CD4-positive, alpha-beta T cell treated with Interleukin-17A for 1 hour (primary cell): ENCODE measurements around the gene OR6N1.

Experiments
- DNase-seq: peaks from one replicate; pipeline ENCODE4 v3.0.0-alpha.2; 2020

Gene OR6N1

DNA sequence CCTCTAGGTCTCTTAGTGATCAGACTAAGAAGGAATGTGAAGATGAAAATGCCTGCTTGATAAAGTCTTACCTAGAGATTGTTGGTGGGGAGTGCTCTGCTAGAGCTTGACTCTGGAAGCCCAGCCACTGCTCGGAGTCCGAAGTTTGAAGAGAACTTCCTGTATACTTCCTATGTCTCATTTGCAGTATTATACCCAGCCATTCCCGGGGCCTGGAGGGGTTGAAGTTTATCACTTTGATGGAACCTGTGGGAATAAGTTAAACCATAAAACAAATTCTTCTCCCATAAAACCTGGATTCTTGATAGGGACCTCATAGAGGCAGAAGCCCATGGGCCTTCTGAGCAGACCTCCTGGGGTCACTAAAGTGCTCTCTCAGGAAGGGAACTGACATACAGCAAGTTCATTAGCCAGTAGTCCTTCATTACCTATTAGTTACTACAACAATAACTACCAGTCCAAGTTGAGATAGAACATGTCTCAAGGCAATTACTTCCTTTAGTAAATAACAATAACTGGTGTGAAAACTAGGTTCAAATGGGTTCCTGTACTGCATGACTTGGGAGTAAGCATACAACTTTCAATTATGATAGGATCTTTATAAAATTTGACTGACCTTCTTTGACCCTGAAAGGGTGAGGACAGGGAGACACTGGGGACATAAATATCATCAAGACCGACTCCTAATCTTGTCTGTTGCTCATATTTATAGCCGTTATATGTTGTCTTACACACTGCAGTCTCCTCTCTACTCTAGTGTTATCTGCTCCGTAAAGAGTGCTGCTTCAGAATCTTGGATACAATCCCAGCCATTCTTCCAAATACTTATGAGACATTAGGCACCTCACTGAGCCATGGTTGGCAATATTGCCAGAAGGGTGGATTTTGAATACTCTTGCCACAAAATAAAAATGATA is at the start of gene OR6N1:
OR6N1 (minus strand) TSS at position 246 of the 917 bp plus-strand sequence. CDS start 5,513 bp downstream, outside the sequence.
- peak; percentile 5 for DNase-seq

- DNase-seq: no peak
Observed at GRCh38 chr1:158821723-158822122, 49.7 kb upstream of the OR6N1 start.

- peak; percentile 47 for DNase-seq
Observed at GRCh38 chr1:158819461-158820443, 47.8 kb upstream of the OR6N1 start.

DNA sequence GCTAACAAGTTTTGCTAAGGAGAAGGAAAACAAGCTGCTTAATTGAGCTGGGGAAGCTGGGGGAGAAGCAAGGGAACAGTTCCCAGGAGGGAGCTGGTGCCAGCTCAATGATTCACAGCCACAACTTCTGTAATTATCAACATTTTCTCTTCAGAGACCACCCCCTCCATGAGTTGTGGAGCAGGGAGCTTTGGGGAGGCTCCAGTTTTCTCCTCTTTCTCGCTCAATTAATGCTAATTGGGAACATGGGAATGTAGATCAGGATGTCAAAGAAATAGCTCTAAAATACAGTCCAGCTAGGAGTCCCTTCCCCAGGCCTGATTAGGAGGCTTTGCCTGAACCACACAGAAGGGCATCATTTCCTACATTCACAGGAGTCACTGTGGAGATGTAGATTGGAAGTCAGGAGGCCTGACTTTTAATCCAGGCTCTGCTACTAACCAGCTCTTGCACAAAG is 47.0 kb upstream of the OR6N1 start:
- DNase-seq: no peak

DNA sequence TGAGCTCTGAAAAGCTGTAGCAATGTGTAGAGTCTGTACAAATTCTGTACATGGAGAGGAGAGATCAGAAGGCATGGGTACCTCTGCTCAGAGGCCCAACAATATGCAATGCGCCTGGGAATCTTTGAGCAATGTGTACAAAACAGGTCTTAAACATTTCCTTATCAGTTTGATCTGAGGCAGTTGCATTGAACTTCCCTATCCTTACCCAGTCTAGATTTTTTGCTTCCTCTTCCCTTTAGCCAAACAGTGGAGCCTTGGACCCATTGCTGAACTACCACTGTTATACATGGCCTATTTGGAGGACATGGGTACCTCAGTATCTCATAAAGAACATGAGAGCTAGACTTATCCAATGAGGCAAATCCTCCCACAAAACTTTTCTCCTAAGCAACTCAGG is 46.6 kb upstream of the OR6N1 start:
- no peak for DNase-seq

GRCh38 chr1:158814970-158815369 is 43.0 kb upstream of the OR6N1 start:
- DNase-seq: no peak

DNA sequence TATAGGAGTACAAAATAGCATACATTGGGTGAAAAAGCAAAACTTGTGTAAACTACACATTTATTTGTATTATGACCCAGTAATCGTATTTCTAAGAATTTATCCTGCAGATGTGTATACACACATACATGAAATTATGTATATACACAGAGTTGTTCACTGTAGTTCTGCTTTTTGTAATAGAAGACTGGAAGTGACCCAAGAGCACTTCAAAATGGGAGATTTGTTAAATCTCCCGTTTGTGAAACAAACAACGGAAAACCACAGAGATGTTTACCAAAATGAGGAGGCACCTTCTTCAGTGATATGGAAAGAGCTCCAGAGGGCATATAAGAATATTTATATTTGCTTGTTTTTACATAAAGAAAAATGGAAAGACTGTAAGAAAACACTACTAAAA is 41.2 kb upstream of the OR6N1 start:
- DNase-seq: no peak

DNA sequence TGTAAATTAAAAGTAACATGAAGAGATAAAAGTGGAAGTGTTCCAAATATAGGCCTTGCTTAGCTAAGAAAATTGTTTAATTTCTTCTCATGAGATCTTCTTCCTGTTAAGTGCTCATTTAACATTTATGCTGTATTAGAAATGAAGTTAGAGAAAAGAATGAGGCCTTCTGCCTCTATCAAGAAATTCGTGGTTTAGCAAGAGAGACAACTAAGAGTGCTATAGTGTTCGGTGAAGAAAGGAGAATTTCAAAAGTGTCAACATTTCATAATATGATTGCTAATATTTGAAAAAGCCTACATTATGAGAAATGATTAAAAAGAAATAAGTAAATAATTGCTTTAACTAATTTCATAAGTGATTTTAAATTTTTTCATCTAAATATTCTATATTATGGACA is 40.3 kb upstream of the OR6N1 start:
- no peak for DNase-seq

- DNase-seq: no peak
Observed at GRCh38 chr1:158810311-158810710, 38.3 kb upstream of the OR6N1 start.

GRCh38 chr1:158809862-158810261 is 37.9 kb upstream of the OR6N1 start:
- DNase-seq: no peak

DNA sequence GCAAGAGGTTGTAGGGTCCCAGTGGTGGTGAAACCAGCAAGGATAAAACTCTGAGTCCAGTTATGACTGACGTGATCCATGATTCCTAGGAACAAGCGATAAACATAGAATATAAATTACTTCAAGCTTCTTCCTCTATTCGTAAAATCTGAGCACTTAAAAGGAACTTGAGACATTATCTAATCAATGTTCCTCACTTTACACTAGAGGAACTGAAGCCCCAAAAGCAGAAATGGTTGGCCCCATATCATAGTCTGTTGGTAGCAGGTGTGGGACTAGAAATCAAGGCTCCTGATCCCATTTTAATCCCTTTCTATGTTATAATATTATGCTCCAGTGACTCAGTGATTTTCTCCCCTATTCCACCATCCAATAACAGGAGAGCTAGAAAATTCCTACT is 37.3 kb upstream of the OR6N1 start:
- no peak for DNase-seq

DNA sequence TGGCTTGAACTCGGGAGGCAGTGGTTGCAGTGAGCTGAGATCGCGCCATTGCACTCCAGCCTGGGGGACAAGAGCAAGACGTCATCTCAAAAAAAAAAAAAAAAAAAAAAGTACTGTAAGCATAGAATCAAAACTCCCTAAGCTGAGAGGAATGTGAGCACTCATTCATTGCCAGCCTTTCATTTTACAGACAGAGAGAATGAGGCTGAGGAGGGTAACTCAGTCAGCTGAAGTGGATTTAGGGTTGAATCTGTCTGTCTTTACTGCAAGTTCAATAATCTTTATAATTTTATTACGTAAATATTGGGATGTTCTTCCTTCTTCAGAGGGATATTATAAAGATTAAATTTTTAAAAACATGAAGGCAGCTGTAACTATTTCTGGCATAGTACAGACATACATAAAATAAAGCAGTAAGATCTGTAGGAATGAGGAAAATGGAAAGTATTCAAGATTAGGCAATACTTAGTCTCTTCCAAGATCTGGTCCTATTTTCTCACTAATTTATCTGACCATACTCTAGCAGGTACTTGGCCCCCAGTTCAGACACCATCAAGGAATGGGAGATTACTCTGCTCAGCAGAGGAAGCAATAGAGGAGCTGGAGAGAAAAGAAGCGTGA is 35.0 kb upstream of the OR6N1 start:
- DNase-seq: no peak

DNA sequence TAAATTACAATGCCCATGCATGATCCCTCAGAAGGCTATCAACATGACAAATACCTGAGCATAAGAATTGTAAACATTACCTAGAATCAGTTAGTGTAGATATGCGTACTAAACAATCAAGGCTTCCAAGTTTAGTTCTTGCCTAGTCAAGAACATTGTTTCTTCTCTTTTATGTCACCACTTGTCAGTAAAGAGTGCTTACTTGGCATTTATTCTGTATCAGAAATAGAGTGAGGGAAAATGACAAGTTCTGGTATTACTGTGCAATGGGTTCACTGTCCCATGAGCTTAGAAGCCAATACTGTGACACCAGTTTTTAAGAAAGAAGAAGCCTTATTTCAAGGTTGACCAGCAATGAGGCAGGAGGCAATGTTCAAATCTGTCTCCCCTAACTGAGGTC is 31.7 kb upstream of the OR6N1 start:
- no peak for DNase-seq

- DNase-seq: no peak
Observed at GRCh38 chr1:158801396-158801795, 29.4 kb upstream of the OR6N1 start.

DNA sequence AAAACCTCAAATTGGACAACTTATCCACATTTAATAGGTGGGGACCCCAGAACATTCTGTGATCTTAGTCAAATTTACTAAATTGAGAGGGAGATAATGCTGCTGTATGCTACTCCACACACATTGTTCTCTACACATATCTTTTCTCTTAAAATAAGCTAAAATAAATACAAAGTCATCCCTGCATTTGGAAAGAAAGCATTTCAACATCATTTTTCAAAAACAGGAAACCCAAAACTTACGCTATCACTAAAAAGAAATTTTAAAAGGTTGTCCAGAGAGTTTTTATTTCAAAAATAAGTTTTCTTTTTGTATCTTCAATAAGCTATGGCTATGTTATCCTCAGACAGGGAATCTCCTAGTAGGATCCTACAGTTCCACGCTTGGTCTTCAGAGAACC is 28.5 kb upstream of the OR6N1 start:
- DNase-seq: no peak

DNA sequence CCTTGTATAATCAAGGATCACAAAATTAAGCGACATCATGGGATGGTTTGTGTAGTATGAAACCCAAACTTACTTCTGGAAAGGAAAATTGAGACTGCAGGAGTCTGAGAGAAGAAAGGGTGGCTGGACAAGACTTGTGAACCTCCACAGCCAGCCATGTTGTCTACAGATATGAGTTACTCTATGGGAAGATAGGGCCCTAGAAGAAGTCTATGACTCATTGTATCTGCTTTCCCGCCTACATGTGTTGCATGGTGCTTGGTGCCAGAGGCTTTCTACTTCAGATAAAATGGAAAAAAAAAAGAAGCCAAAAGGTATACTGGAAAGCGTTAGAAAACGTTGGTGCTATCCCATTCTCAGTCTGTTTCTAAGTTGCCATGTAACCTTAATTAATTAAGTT is 27.7 kb upstream of the OR6N1 start:
- DNase-seq: no peak

- DNase-seq: no peak
Observed at GRCh38 chr1:158798531-158798930, 26.5 kb upstream of the OR6N1 start.

- no peak for DNase-seq
Observed at GRCh38 chr1:158794247-158794646, 22.3 kb upstream of the OR6N1 start.

DNA sequence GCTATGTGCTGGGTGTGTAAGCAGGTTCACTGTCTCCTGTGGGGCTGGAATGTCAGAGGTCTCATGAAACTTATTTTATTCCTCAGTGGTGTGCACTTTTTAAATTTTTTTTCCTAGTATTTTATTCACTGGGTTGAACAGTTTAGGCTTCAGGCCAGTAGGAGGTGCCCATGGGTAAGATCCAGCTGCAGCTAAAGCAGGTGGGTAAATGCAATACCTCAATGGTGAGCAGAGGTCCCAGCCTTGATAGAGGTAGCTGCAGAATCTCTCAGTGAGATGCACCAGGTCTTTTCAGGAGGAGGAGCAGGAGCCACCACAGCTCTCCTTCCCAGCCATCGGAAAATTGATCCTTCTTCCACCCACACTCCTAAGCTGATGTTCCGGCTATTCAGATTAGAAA is 21.6 kb upstream of the OR6N1 start:
- peak; percentile 58 for DNase-seq

DNA sequence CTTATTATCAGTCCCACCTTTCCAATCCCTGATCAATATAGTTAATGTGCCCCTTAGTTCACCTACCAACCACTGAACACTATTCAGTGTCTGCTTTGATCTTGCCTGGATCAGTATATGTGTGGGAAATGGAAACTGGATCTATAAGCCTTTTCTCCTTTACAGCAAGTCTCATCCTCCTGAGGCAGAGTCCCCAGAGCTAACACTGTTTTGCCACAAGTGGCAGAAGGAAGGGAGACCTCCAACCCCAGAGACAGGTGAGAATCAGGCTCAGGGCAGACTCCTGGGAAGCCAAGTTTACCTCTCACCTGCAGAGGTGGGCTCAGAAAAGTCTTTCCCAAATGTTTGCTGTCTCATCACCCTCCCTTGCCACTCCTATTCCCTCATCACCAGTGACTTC is 9.1 kb upstream of the OR6N1 start, which contains the start of gene OR6N2:
OR6N2 (minus strand) TSS at position 101 of the 400 bp plus-strand sequence. CDS start 3,569 bp downstream, outside the sequence.
- no peak for DNase-seq

DNA sequence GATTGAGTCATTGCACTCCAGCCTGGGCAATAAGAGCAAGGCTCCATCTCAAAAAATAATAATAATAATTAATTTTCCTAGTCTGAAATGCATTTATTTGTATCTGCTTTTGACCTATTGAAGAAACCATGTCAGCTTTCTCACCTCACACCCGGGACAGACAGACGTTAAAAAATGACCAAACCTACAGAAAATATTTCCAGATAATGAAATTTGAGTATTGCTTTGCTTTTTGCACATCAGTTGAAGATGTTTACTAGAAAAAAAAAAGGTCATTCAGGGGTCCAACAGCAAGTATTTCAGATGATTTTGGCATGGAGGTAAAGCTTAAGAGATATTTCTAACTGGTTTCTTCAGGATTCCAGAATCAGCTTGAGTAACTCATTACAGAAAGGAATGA is 17.6 kb downstream of the OR6N1 start, which contains the start of gene OR6K6:
OR6K6 (plus strand) TSS at position 301 of the 400 bp plus-strand sequence. CDS start 168 bp downstream, outside the sequence.
- no peak for DNase-seq

GRCh38 chr1:158752155-158752712 is 19.8 kb downstream of the OR6N1 start:
- no peak for DNase-seq
